SK-N-SH (cell line): ENCODE data around the gene CLCN5. TPM values are rescaled to one million over a fixed set of nuclear protein-coding genes. Genes with fewer than 3 reads are reported as not detected.

Source experiments
- CTCF ChIA-PET: fragments of 300-600, 350-600 bp; formaldehyde crosslinking; extraction: SDS; loops from one replicate; lab custom pipeline; 2021; lab: Yijun Ruan, JAX
- POLR2A ChIA-PET: fragments of 350-600 bp; sonication (Branson Sonifier 250); formaldehyde crosslinking; extraction: SDS; loops from one replicate; lab custom pipeline; 2020; ENCODE audit warnings: antibody characterized with exemption, inconsistent platforms; lab: Yijun Ruan, JAX
- DNase-seq: peaks from one replicate; pipeline ENCODE4 v3.0.0; 2012
- H2AFZ ChIP-seq: fragments of 200-600 bp; sonication (generic); 2 replicates; pipeline ENCODE4 v1.8.1; 2016; ENCODE audit warnings: antibody characterized with exemption, mild to moderate bottlenecking, low read depth
- H3F3A ChIP-seq: fragments of 200-600 bp; sonication (generic); replicated peaks from 2 replicates; pipeline ENCODE3; 2016; ENCODE audit warnings: antibody characterized with exemption, mild to moderate bottlenecking; ENCODE audit not compliant: insufficient read depth
- H3K27ac ChIP-seq, 2 experiments: fragments of 200-500 bp in 1 of 2; fragments of 200-600 bp in 1 of 2; sonication (Bioruptor generic) in 1 of 2; sonication (generic), shearing (Covaris generic) in 1 of 2; 2 replicates each; pipeline versions ENCODE4 v1.5.1 to v1.6.1; 2014 to 2016; ENCODE audit warnings: low read depth in 2 of 2, inconsistent platforms in 1 of 2, low read length in 1 of 2, mild to moderate bottlenecking in 1 of 2, mixed read lengths in 1 of 2
- H3K27me3 ChIP-seq: fragments of 200-600 bp; sonication (generic), shearing (Covaris generic); 2 replicates; pipeline ENCODE4 v1.6.1; 2016; ENCODE audit warnings: mixed run types; ENCODE audit not compliant: insufficient read depth
- H3K36me3 ChIP-seq, 2 experiments: fragments of 200-500 bp in 1 of 2; fragments of 200-600 bp in 1 of 2; sonication (Bioruptor generic) in 1 of 2; sonication (generic) in 1 of 2; replicated peaks in 1 of 2; 2 replicates each; pipeline versions ENCODE3 to v1.5.1; 2014 to 2016; ENCODE audit warnings: low read length in 1 of 2, mild to moderate bottlenecking in 1 of 2; ENCODE audit not compliant: insufficient read depth in 2 of 2, control insufficient read depth in 1 of 2
- H3K4me1 ChIP-seq, 2 experiments: fragments of 200-500 bp in 1 of 2; fragments of 200-600 bp in 1 of 2; sonication (Bioruptor generic) in 1 of 2; sonication (generic), shearing (Covaris generic) in 1 of 2; 2 replicates each; pipeline versions ENCODE4 v1.5.1 to v1.6.1; 2014 to 2016; ENCODE audit warnings: low read depth in 1 of 2, low read length in 1 of 2, mixed run types in 1 of 2; ENCODE audit not compliant: insufficient read depth in 2 of 2, control insufficient read depth in 1 of 2
- H3K4me2 ChIP-seq: fragments of 200-600 bp; sonication (generic), shearing (Covaris generic); 2 replicates; pipeline ENCODE4 v1.6.1; 2017; ENCODE audit warnings: mixed run types
- H3K4me3 ChIP-seq, 2 experiments: fragments of 200-500 bp in 1 of 2; fragments of 200-600 bp in 1 of 2; sonication (Bioruptor generic) in 1 of 2; sonication (generic), shearing (Covaris generic) in 1 of 2; 2 replicates each; pipeline versions ENCODE4 v1.5.1 to v1.8.1; 2014 to 2016; ENCODE audit warnings: low read depth in 2 of 2, inconsistent platforms in 1 of 2, low read length in 1 of 2, mild to moderate bottlenecking in 1 of 2, mixed read lengths in 1 of 2, moderate library complexity in 1 of 2
- H3K79me2 ChIP-seq: fragments of 200-600 bp; sonication (generic); 2 replicates; pipeline ENCODE4 v1.8.1; 2017; ENCODE audit warnings: mild to moderate bottlenecking; ENCODE audit not compliant: insufficient read depth
- H3K9ac ChIP-seq: fragments of 200-600 bp; sonication (generic); 2 replicates; pipeline ENCODE4 v1.6.1; 2017; ENCODE audit warnings: mixed run types
- H3K9me2 ChIP-seq: fragments of 200-600 bp; sonication (generic); 2 replicates; pipeline ENCODE4 v1.6.1; 2017; ENCODE audit warnings: mixed run types
- H3K9me3 ChIP-seq: fragments of 200-600 bp; sonication (generic); 2 replicates; pipeline ENCODE4 v1.6.1; 2017; ENCODE audit warnings: mixed run types, mild to moderate bottlenecking, moderate library complexity
- H4K20me1 ChIP-seq: fragments of 200-600 bp; sonication (generic); 2 replicates; pipeline ENCODE4 v1.6.1; 2017; ENCODE audit warnings: mild to moderate bottlenecking, mixed run types; ENCODE audit not compliant: insufficient read depth
- EZH2phosphoT487 ChIP-seq: fragments of 200-600 bp; sonication (generic); IDR thresholded peaks from 2 replicates; pipeline ENCODE4 v1.6.1; 2017; ENCODE audit warnings: low read depth, mixed run types, mild to moderate bottlenecking, antibody characterized with exemption, moderate library complexity, borderline replicate concordance
- FOSL2 ChIP-seq: IDR thresholded peaks from 2 replicates; pipeline ENCODE4 v1.4.0; 2012; ENCODE audit warnings: low read depth, mild to moderate bottlenecking, moderate library complexity, borderline replicate concordance
- FOXM1 ChIP-seq: IDR thresholded peaks from 2 replicates; pipeline ENCODE4 v1.4.0; 2012; ENCODE audit warnings: low read depth, mild to moderate bottlenecking
- MXI1 ChIP-seq: IDR thresholded peaks from 2 replicates; pipeline ENCODE4 v1.6.1; 2012; ENCODE audit warnings: mild to moderate bottlenecking, low read depth, low read length, improper control_type of control experiment
- PBX3 ChIP-seq: IDR thresholded peaks from 2 replicates; pipeline ENCODE4; 2012
- POLR2AphosphoS5 ChIP-seq: IDR thresholded peaks from 2 replicates; pipeline ENCODE4 v1.6.1; 2012; ENCODE audit warnings: low read depth, low read length
- RAD21 ChIP-seq: IDR thresholded peaks from 2 replicates; pipeline ENCODE4 v1.6.1; 2012; ENCODE audit warnings: mild to moderate bottlenecking, low read length
- RFX5 ChIP-seq: IDR thresholded peaks from 2 replicates; pipeline ENCODE4 v1.6.1; 2012; ENCODE audit warnings: mild to moderate bottlenecking, improper control_type of control experiment, low read length
- SIN3A ChIP-seq: IDR thresholded peaks from 2 replicates; pipeline ENCODE4 v1.6.1; 2012; ENCODE audit warnings: low read depth, mild to moderate bottlenecking, low read length, moderate library complexity, borderline replicate concordance
- TAF1 ChIP-seq: IDR thresholded peaks from 2 replicates; pipeline ENCODE4 v1.6.1; 2012; ENCODE audit warnings: low read depth, mild to moderate bottlenecking, low read length, moderate library complexity, borderline replicate concordance
- TEAD4 ChIP-seq: IDR thresholded peaks from 2 replicates; pipeline ENCODE4 v1.4.0; 2012; ENCODE audit warnings: mild to moderate bottlenecking, borderline replicate concordance; ENCODE audit not compliant: insufficient read depth
- USF1 ChIP-seq: IDR thresholded peaks from 2 replicates; pipeline ENCODE4 v1.4.0; 2012; ENCODE audit warnings: low read depth, borderline replicate concordance
- YY1 ChIP-seq: IDR thresholded peaks from 2 replicates; pipeline ENCODE4 v1.4.0; 2012; ENCODE audit warnings: low read depth, mild to moderate bottlenecking
- WGBS: methylation state at CpG from one replicate; pipeline ENCODE4 v1.1.6; 2017; ENCODE audit warnings: low lambda C conversion rate; 5-methylcytosine and 5-hydroxymethylcytosine counted together
- polyA plus RNA-seq, 3 experiments: library from polyadenylated mRNA; depleted of rRNA; stranded (reverse); fragments of >200 nt; gene quantifications; 2 replicates each; pipeline ENCODE4 v1.2.3, GENCODE V29; 2012
- TF ChIP-seq, protein P1 (sequence below): fragments of 200-600 bp; sonication (generic); IDR thresholded peaks from 2 replicates; pipeline ENCODE4 v1.6.1; 2017; ENCODE audit warnings: antibody characterized with exemption, mild to moderate bottlenecking, moderate library complexity
- TF ChIP-seq, protein P2 (sequence below): IDR thresholded peaks from 2 replicates; pipeline ENCODE4 v1.6.1; 2012; ENCODE audit warnings: mild to moderate bottlenecking, low read depth, low read length, moderate library complexity
- TF ChIP-seq, protein P3 (sequence below): IDR thresholded peaks from 2 replicates; pipeline ENCODE4 v1.4.0; 2012; ENCODE audit warnings: low read depth

CLCN5 gene
- polyA plus RNA-seq, 1 of the 3 experiments (the other 2 are of a cell fraction): 1.7 TPM

- H3F3A ChIP-seq: no peaks in the 10 kb centered on the region
- no peaks in the 10 kb centered on the region for H3K27me3 ChIP-seq
- H3K79me2 ChIP-seq: no peaks in the 10 kb centered on the region
- ChIA-PET CTCF (no interaction called here), POLR2A (no interaction called here)
- no peak overlapping the region for H3K4me3 ChIP-seq
- no peak overlapping the region for H3K9ac ChIP-seq
- no peak for DNase-seq
- no peak overlapping the region for H2AFZ ChIP-seq
- no peaks in the 10 kb centered on the region for H3K9me2 ChIP-seq
- no peak for TF ChIP-seq TEAD4
- TF ChIP-seq YY1: no peak
- TF ChIP-seq USF1: no peak
- TF ChIP-seq MXI1: no peak
- no peak for TF ChIP-seq PBX3
- TF ChIP-seq FOXM1: no peak
- TF ChIP-seq POLR2AphosphoS5: no peak
- TF ChIP-seq SIN3A: no peak
- no peak for TF ChIP-seq RFX5
- TF ChIP-seq TAF1: no peak
- no peak for TF ChIP-seq RAD21
- TF ChIP-seq, protein P1, sequence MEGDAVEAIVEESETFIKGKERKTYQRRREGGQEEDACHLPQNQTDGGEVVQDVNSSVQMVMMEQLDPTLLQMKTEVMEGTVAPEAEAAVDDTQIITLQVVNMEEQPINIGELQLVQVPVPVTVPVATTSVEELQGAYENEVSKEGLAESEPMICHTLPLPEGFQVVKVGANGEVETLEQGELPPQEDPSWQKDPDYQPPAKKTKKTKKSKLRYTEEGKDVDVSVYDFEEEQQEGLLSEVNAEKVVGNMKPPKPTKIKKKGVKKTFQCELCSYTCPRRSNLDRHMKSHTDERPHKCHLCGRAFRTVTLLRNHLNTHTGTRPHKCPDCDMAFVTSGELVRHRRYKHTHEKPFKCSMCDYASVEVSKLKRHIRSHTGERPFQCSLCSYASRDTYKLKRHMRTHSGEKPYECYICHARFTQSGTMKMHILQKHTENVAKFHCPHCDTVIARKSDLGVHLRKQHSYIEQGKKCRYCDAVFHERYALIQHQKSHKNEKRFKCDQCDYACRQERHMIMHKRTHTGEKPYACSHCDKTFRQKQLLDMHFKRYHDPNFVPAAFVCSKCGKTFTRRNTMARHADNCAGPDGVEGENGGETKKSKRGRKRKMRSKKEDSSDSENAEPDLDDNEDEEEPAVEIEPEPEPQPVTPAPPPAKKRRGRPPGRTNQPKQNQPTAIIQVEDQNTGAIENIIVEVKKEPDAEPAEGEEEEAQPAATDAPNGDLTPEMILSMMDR: no peak
- no peak for TF ChIP-seq FOSL2
- no peak for TF ChIP-seq EZH2phosphoT487
- TF ChIP-seq, protein P2, sequence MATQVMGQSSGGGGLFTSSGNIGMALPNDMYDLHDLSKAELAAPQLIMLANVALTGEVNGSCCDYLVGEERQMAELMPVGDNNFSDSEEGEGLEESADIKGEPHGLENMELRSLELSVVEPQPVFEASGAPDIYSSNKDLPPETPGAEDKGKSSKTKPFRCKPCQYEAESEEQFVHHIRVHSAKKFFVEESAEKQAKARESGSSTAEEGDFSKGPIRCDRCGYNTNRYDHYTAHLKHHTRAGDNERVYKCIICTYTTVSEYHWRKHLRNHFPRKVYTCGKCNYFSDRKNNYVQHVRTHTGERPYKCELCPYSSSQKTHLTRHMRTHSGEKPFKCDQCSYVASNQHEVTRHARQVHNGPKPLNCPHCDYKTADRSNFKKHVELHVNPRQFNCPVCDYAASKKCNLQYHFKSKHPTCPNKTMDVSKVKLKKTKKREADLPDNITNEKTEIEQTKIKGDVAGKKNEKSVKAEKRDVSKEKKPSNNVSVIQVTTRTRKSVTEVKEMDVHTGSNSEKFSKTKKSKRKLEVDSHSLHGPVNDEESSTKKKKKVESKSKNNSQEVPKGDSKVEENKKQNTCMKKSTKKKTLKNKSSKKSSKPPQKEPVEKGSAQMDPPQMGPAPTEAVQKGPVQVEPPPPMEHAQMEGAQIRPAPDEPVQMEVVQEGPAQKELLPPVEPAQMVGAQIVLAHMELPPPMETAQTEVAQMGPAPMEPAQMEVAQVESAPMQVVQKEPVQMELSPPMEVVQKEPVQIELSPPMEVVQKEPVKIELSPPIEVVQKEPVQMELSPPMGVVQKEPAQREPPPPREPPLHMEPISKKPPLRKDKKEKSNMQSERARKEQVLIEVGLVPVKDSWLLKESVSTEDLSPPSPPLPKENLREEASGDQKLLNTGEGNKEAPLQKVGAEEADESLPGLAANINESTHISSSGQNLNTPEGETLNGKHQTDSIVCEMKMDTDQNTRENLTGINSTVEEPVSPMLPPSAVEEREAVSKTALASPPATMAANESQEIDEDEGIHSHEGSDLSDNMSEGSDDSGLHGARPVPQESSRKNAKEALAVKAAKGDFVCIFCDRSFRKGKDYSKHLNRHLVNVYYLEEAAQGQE: no peak
- TF ChIP-seq, protein P3, sequence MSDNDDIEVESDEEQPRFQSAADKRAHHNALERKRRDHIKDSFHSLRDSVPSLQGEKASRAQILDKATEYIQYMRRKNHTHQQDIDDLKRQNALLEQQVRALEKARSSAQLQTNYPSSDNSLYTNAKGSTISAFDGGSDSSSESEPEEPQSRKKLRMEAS: no peak
- no peak overlapping the region for H3K27ac ChIP-seq
- no peaks in the 10 kb centered on the region for H3K36me3 ChIP-seq
- H3K4me2 ChIP-seq: no peak overlapping the region
- H4K20me1 ChIP-seq: no peaks in the 10 kb centered on the region
- H3K4me1 ChIP-seq: no peaks in the 10 kb centered on the region
- no peaks in the 10 kb centered on the region for H3K9me3 ChIP-seq
- WGBS: 68% methylated on average over 5 of the region's 5 CpGs
Measured at GRCh38 chrX:49972328-49972860, 50.0 kb downstream of the CLCN5 start.
